GM18951 (cell line): ENCODE measurements around the gene TNNT2.

Experiments
- POLR2A ChIP-seq: IDR thresholded peaks from 4 replicates; pipeline ENCODE4 v1.6.1; 2011; ENCODE audit warnings: mild to moderate bottlenecking; ENCODE audit not compliant: insufficient read length, insufficient read depth; ENCODE audit errors: extremely low read depth
- in situ Hi-C: fragments of 300-500 bp; cut with MboI; formaldehyde crosslinking; loops from one replicate; pipeline ENCODE4 v1.12.0; 2022; ENCODE audit warnings: low sequenced_read_pairs, mixed read lengths, inconsistent platforms; ENCODE audit not compliant: unreplicated experiment

Gene TNNT2

DNA sequence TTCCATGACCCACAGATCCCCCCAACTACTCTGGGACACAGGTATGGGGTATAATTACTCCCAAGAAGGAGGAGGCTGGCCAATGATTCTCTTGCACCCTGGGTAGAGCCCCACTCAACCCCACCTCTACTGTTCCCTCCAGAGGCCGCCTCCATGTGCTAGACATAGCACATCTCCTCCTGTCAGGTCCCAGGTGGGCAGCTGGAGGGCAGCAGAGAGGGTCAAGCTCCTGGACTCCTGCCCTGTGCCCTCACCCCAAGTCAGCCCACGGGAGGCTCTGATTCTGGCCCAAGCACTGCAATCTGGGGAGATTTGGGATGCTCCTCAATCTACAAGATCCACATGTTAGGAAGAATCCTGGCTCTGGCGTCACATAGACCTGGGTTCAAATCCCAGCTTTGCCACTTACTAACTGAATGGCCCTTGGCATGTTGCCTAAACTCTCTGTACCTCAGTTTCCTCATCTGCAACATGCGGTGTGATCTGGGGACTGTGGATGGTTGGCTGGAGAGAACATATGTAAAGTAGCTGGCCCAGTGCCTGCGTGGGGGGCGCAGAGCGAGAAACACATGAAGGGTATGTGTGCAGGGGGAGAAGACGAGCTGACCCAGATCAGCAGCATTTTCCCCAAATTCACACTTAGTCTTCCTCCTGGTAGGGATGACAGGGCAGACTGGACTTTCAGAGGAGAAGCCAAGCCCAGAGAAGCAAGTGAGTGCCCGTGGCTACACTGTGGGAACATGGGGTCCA lies 23.2 kb downstream of the TNNT2 start:
- TF ChIP-seq POLR2A, result no peak
- in situ Hi-C loops, result no loop called here

DNA sequence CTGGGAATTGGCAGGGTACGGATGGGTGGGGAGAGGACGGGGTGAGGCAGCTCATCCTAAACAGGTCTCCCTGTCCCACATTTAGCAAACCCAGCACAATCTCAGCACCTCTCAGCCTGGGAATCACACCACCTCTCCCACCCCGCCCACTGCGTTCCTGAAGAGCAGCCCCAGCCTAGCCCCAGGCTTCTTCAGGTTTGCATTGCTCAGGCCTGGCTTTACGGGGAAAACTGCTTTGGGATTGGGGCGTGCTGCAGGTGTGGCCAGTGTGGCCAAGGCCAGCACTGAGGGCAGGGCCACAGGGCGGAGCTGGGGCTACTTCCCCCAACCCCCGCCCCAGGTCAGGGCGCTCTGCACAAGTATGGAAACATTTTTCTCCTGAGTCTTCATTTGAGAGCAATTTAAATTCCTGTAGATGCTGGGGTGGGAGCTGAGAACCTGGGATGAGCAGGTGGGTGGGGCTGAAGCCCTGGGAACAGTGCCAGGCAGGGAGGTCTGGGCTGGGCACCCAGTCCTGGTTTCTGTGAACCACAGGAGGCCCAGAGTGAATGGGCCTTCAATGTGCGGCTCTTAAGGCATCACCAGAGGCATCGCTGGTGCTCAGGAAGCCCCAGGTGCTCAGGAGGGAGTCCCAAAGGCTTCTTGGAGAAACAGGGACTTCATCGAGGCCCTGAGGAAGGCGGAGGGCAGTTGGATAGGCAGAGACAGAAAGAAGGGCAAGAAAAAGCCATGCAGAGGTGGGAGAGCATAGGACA lies 24.1 kb downstream of the TNNT2 start:
- in situ Hi-C loops, result no loop called here
- no peak for TF ChIP-seq POLR2A

GRCh38 chr1:201351617-201352016 lies 25.9 kb downstream of the TNNT2 start:
- TF ChIP-seq POLR2A, result no peak
- in situ Hi-C loops, result no loop called here

GRCh38 chr1:201350884-201351283 lies 26.6 kb downstream of the TNNT2 start:
- TF ChIP-seq POLR2A, result no peak
- in situ Hi-C loops, result no loop called here

GRCh38 chr1:201350361-201350725 lies 27.1 kb downstream of the TNNT2 start:
- TF ChIP-seq POLR2A, result no peak
- in situ Hi-C loops, result no loop called here

- no peak for TF ChIP-seq POLR2A
- in situ Hi-C loops, result no loop called here
Observed at GRCh38 chr1:201349092-201349491, 28.4 kb downstream of the TNNT2 start.

DNA sequence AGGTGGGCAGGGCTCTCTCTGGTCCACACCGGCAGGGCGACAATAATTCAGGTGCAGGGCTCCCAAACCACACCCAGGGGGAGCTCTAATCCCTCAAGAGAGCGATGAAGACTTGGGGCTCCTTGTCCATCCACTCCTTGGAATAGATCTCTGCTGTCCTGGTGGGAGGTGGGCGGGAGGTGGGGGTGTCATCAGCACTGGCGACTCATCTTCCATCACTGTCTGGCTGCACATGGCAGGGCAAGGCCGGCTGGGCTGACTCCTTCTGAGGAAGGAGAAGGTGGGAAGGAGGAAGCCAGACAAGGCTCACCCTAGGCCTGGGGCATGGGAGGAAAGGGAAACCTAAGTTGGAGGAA lies 29.3 kb downstream of the TNNT2 start:
- TF ChIP-seq POLR2A, result no peak

GRCh38 chr1:201347498-201348210 lies 29.8 kb downstream of the TNNT2 start:
- in situ Hi-C loops, result no loop called here
- TF ChIP-seq POLR2A, result no peak

More for the DNA sequence above, 29.3 kb downstream of the TNNT2 start:
- in situ Hi-C loops, result no loop called here

GRCh38 chr1:201346987-201347386 lies 30.5 kb downstream of the TNNT2 start:
- no peak for TF ChIP-seq POLR2A
- in situ Hi-C loops, result no loop called here

GRCh38 chr1:201346337-201346939 lies 31.0 kb downstream of the TNNT2 start:
- TF ChIP-seq POLR2A, result no peak
- in situ Hi-C loops, result no loop called here

- TF ChIP-seq POLR2A, result no peak
- in situ Hi-C loops, result no loop called here
Observed at GRCh38 chr1:201345081-201345355, 32.5 kb downstream of the TNNT2 start.

DNA sequence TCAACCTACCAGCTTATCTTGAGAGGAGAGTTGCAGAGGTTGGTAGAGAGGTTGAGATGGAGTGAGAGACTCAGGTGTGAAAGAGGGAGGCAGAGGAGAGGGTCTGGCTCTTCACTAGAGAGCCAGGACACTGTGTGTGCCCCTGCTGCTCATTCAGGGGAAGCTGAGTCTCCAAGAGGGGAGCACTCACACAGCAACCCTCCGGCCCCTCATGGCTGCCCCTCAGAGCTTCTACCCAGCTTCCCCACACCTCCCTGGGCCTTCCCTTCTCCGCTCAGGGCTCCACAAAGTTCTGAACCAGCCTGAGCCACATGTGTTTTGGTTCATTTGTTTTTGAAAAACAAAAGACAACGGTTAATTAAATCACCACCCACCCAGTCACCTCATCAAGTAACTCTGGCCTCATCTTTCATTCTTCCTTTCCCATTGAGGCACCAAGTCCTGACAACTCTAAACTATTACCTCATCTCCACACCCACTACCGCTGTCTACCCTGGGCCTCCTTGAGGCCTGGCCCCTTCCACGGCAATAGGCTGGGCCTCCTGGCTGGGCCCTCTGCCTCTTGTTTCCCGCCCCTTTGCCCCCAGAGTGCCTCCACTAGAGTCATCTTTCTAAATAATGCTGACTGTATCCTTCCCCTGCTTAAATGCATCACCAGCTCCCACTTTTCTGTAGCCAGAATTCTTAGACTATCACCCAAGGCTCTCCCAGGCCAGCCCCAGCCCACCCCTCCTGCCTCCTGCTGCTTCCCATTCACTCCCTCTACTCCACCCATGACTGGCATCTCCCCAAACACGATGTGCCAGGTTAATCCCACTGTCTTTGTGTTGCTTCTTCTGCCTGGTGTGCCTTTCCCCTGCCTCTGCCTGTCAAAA lies 33.0 kb downstream of the TNNT2 start:
- in situ Hi-C loops, result no loop called here
- no peak for TF ChIP-seq POLR2A

- in situ Hi-C loops, result no loop called here
Observed at GRCh38 chr1:201341377-201341776, 36.1 kb downstream of the TNNT2 start.

More at GRCh38 chr1:201341377-201341776, 36.1 kb downstream of the TNNT2 start:
- TF ChIP-seq POLR2A, result no peak
